Uterus (tissue), 4 donors: ENCODE measurements around the gene NR2F1-AS1. TPM values are rescaled to one million over a fixed set of nuclear protein-coding genes. Genes with fewer than 3 reads are reported as not detected.

ENCODE experiments used
- DNase-seq, 2 donors: peaks; one replicate each; pipeline ENCODE4 v3.0.0-alpha.2; 2019 to 2020
- H3K27ac ChIP-seq, 2 donors: fragments of 200-600 bp; sonication (generic); 1 replicate in 1 of 2; 2 replicates in 1 of 2; pipeline ENCODE4 v1.5.1; 2016 to 2018
- H3K27me3 ChIP-seq, 2 donors: fragments of 200-600 bp; sonication (generic); one replicate each; pipeline ENCODE4 v1.5.1; 2018 to 2019; ENCODE audit warnings: control low read depth in 1 of 2
- H3K36me3 ChIP-seq, 2 donors: fragments of 200-600 bp; sonication (generic); one replicate each; pipeline ENCODE4 v1.5.1; 2019; ENCODE audit warnings: control low read depth in 1 of 2
- H3K4me1 ChIP-seq, 2 donors: fragments of 200-600 bp; sonication (generic); one replicate each; pipeline ENCODE4 v1.5.1; 2018 to 2019; ENCODE audit warnings: control low read depth in 1 of 2
- H3K4me3 ChIP-seq, 2 donors: fragments of 200-600 bp; sonication (generic); 1 replicate in 1 of 2; 2 replicates in 1 of 2; pipeline ENCODE4 v1.5.1; 2018 to 2019; ENCODE audit warnings: mild to moderate bottlenecking in 1 of 2
- H3K9me3 ChIP-seq, 2 donors: fragments of 200-600 bp; sonication (generic); one replicate each; pipeline ENCODE4 v1.5.1; 2019; ENCODE audit warnings: control low read depth in 1 of 2
- POLR2A ChIP-seq, 2 donors: fragments of 450-650 bp; IDR thresholded peaks; one replicate each; pipeline ENCODE4 v1.6.1; 2016; ENCODE audit warnings: antibody characterized with exemption in 2 of 2, mild to moderate bottlenecking in 1 of 2, moderate library complexity in 1 of 2
- intact Hi-C: fragments of 100-400 bp; cut with DNase I; formaldehyde crosslinking; loops from one replicate; pipeline ENCODE4 v1.15.1; 2023; ENCODE audit warnings: low total_unique reads
- microRNA counts, 2 donors: library from miRNA; unstranded; fragments of <30 nt; microRNA quantifications; one replicate each; lab custom pipeline; 2016 to 2017
- total RNA-seq, 4 donors: library from RNA; depleted of rRNA in 3 of 4; stranded (reverse); fragments of >200 nt in 3 of 4; gene quantifications; one replicate each; pipeline versions ENCODE4 v1.1.0 to v1.2.4, GENCODE V29; 2014 to 2023
- TF ChIP-seq, protein P1 (sequence below), 4 experiments: fragments of 200-600 bp in 2 of 4; fragments of 450-650 bp in 2 of 4; sonication (generic) in 2 of 4; IDR thresholded peaks; one replicate each; pipeline ENCODE4 v1.5.1; 2016 to 2019; ENCODE audit warnings: antibody characterized with exemption in 4 of 4, mild to moderate bottlenecking in 2 of 4, moderate library complexity in 1 of 4
- donor health status: DM: yes; HTN: yes; CAD: no.

Gene NR2F1-AS1
- total RNA-seq, 4 donors from 2014 or later, result 4.4 to 46.1 (median 19.9) TPM

DNA sequence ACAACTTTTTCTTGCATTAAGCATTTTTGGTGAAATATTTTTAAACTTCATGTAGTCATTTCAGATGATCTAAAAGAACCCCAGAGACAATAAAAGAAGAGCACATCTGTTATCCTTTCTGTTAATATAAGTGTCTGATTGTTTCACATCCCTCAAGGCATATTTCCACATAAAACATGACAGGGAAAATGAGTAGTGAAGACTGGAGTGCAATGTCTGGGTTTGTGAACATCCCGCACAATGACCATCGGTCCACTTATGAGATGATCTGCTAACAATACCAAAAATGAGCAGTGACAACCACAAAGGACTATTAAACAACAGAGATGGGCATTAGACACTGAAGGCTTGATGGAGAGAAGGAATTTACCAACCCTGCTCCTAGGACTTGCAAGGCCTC lies 209.1 kb downstream of the NR2F1-AS1 start:
- intact Hi-C loops, result no loop called here
- TF ChIP-seq, protein P1, sequence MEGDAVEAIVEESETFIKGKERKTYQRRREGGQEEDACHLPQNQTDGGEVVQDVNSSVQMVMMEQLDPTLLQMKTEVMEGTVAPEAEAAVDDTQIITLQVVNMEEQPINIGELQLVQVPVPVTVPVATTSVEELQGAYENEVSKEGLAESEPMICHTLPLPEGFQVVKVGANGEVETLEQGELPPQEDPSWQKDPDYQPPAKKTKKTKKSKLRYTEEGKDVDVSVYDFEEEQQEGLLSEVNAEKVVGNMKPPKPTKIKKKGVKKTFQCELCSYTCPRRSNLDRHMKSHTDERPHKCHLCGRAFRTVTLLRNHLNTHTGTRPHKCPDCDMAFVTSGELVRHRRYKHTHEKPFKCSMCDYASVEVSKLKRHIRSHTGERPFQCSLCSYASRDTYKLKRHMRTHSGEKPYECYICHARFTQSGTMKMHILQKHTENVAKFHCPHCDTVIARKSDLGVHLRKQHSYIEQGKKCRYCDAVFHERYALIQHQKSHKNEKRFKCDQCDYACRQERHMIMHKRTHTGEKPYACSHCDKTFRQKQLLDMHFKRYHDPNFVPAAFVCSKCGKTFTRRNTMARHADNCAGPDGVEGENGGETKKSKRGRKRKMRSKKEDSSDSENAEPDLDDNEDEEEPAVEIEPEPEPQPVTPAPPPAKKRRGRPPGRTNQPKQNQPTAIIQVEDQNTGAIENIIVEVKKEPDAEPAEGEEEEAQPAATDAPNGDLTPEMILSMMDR (IDR thresholded peaks at IDR 0.05), result no peak
- no peak for TF ChIP-seq POLR2A (IDR thresholded peaks at IDR 0.05)
- H3K36me3 ChIP-seq, result no peaks in the 10 kb centered on the region
- DNase-seq, result no peak
- no peaks in the 10 kb centered on the region for H3K27me3 ChIP-seq
- H3K27ac ChIP-seq, result no peak overlapping the region
- H3K9me3 ChIP-seq, result no peaks in the 10 kb centered on the region
- H3K4me3 ChIP-seq, result no peak overlapping the region
- H3K4me1 ChIP-seq, result no peaks in the 10 kb centered on the region

DNA sequence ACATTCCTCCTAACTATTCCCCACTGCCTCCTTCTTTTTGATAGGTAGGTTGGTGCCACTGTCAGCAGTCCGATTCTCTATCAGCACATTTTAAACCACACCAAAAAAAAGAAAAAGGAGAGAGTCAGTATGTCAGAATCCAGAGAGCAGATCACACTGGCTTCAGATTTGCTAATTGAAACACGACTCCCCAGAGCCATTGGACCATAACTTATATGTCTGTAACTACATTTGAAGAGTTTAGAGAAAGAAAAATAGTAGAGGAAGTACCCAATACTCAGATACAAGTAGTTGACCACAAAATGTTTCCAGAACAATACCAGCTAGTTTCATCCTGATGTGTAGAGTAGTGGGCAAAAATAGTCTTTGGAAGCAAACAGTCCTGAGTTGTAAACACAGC lies 216.6 kb downstream of the NR2F1-AS1 start:
- no peaks in the 10 kb centered on the region for H3K27me3 ChIP-seq
- TF ChIP-seq POLR2A (IDR thresholded peaks at IDR 0.05), result no peak
- TF ChIP-seq, protein P1 (IDR thresholded peaks at IDR 0.05), result no peak
- H3K27ac ChIP-seq, result no peak overlapping the region
- H3K4me1 ChIP-seq, result no peaks in the 10 kb centered on the region
- no peak for DNase-seq
- intact Hi-C loops, result no loop called here
- no peak overlapping the region for H3K4me3 ChIP-seq
- no peaks in the 10 kb centered on the region for H3K36me3 ChIP-seq
- no peaks in the 10 kb centered on the region for H3K9me3 ChIP-seq

DNA sequence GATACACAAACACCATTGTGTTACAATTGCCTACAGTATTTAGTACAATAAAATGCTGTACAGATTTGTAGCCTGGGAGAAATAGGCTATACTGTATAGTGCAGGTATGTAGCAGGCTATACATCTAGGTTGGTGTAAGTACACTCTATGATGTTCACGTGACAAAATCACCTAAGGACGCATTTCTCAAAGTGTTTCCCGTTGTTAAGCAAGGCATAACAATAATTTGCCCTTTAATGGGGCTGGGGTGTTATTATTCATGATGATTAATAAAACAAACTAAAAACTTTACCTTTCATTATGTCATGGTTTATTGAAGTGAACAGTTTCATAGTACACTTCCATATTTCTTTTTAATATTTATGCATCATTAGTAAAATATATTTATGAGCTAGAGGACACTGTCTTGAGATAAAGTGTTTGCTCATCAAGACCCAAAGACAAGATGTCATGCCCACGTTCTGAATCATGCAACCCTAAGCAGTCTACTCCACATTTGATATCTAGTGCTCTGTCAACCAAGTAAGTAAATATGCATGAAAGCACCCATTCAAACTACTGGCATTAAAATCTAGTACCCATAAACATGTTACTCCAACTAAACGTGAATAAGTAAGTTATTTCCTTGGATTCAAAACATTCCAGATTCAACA lies 220.5 kb downstream of the NR2F1-AS1 start:
- no peak overlapping the region for H3K4me3 ChIP-seq
- H3K27me3 ChIP-seq, result no peaks in the 10 kb centered on the region
- no peaks in the 10 kb centered on the region for H3K9me3 ChIP-seq
- TF ChIP-seq, protein P1 (IDR thresholded peaks at IDR 0.05), result no peak
- TF ChIP-seq POLR2A (IDR thresholded peaks at IDR 0.05), result no peak
- DNase-seq, result no peak
- no peaks in the 10 kb centered on the region for H3K4me1 ChIP-seq
- H3K27ac ChIP-seq, result no peak overlapping the region
- intact Hi-C loops, result no loop called here
- H3K36me3 ChIP-seq, result no peaks in the 10 kb centered on the region

DNA sequence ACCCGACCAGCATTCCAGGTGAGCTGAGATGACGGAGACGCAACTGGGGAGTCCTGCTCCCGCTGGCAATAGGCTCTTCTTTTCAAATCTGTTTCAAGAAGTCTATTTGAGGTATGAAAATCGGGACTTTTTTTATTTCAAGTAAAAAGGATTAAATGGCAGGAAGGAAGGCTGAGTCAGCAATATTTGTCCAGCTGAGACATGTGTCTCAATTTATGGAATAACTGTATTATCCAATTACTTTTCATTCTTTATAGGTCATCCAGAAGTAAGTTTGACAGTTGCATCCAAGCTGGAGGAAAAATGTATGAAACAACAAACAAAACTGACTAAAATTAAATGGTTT lies 221.1 kb downstream of the NR2F1-AS1 start:
- no peak overlapping the region for H3K4me3 ChIP-seq
- no peaks in the 10 kb centered on the region for H3K27me3 ChIP-seq
- no peaks in the 10 kb centered on the region for H3K9me3 ChIP-seq
- TF ChIP-seq, protein P1 (IDR thresholded peaks at IDR 0.05), result no peak
- TF ChIP-seq POLR2A (IDR thresholded peaks at IDR 0.05), result no peak
- no peaks in the 10 kb centered on the region for H3K4me1 ChIP-seq
- no peaks in the 10 kb centered on the region for H3K36me3 ChIP-seq
- no peak for DNase-seq
- H3K27ac ChIP-seq, result peak overlapping the region in 1 of 2 donors; percentile 33
- intact Hi-C loops, result no loop called here

MicroRNA genes within 50 kb of the gene (microRNA counts, 767-probe panel; counts per million panel counts)
- microRNA hsa-miR-2277-3p (lab: Ali Mortazavi, UCI), result 0 counts per million in 2 donors
- microRNA hsa-miR-2277-5p (lab: Ali Mortazavi, UCI), result 0 counts per million in 2 donors

Other genes with a start within 250 kb of the NR2F1-AS1 start
- gene NR2F1, start 2.0 kb upstream of the NR2F1-AS1 start, total RNA-seq, result 10 to 100 TPM; 26.8 to 55.0 (median 40.6) TPM
- gene POU5F2, start 160.4 kb upstream of the NR2F1-AS1 start, total RNA-seq, result 1 to 10 TPM; 1.2 to 6.4 (median 2.6) TPM